Coronary artery (tissue), 2 donors: ENCODE measurements around the gene TTC28.
"Not testable (repeated sequence)": the region's sequence is repeated elsewhere in the genome, so short reads cannot be mapped to it uniquely, and the experiment has no call there.

Experiments used
- DNase-seq: peaks from one replicate; pipeline ENCODE4 v3.0.0-alpha.2; 2017; ENCODE audit warnings: low spot score
- H3K27ac ChIP-seq, 2 donors: fragments of 200-600 bp; sonication (generic); one replicate each; pipeline ENCODE4 v1.5.1; 2016 to 2019
- H3K4me3 ChIP-seq: fragments of 200-600 bp; sonication (generic); 2 replicates; pipeline ENCODE4 v1.5.1; 2016; ENCODE audit warnings: mild to moderate bottlenecking, moderate library complexity
- TF ChIP-seq, protein P1 (sequence below): fragments of 200-600 bp; sonication (generic); IDR thresholded peaks from one replicate; pipeline ENCODE4 v1.5.1; 2019; ENCODE audit warnings: antibody characterized with exemption

The TTC28 gene

DNA sequence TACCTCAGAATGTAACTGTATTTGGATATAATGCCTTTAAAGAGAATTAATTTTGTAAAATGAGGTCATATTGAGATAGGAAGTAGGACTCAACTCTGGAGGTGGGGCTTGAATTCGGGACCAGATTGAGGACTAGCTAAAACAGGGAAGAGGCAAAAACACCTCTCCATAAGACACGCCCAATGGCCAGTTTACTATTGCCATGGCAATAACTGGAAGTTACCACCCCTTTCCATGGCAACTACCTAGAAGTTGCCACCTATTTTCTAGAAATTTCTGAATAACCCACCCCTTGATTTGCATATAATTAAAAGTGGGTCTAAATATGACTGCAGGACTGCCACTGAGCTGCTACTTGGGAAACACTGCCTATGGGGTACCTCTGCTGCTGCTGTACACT, 206.4 kb downstream of the TTC28 start:
- no peak for DNase-seq
- TF ChIP-seq, protein P1, sequence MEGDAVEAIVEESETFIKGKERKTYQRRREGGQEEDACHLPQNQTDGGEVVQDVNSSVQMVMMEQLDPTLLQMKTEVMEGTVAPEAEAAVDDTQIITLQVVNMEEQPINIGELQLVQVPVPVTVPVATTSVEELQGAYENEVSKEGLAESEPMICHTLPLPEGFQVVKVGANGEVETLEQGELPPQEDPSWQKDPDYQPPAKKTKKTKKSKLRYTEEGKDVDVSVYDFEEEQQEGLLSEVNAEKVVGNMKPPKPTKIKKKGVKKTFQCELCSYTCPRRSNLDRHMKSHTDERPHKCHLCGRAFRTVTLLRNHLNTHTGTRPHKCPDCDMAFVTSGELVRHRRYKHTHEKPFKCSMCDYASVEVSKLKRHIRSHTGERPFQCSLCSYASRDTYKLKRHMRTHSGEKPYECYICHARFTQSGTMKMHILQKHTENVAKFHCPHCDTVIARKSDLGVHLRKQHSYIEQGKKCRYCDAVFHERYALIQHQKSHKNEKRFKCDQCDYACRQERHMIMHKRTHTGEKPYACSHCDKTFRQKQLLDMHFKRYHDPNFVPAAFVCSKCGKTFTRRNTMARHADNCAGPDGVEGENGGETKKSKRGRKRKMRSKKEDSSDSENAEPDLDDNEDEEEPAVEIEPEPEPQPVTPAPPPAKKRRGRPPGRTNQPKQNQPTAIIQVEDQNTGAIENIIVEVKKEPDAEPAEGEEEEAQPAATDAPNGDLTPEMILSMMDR: no peak
- Histone ChIP-seq H3K27ac (no peak overlapping the region), H3K4me3 (no peak overlapping the region)

DNA sequence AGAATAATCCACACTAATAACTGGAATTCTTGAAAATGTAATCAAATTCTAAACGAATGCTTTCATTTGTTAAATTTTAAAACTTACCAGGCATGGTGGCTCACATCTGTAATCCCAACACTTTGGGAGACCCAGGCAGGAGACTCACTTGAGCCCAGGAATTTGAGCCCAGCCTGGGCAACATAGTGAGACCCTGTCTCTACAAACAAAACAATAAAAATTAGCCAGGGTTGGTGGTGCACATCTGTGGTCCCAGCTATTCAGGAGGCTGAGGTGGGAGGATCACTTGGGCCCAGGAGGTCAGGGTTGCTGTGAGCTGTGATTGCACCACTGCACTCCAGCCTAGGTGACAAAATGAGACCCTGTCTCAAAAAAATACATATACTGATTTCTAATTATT, 212.6 kb downstream of the TTC28 start:
- not testable (repeated sequence) for H3K27ac ChIP-seq, DNase-seq, H3K4me3 ChIP-seq

DNA sequence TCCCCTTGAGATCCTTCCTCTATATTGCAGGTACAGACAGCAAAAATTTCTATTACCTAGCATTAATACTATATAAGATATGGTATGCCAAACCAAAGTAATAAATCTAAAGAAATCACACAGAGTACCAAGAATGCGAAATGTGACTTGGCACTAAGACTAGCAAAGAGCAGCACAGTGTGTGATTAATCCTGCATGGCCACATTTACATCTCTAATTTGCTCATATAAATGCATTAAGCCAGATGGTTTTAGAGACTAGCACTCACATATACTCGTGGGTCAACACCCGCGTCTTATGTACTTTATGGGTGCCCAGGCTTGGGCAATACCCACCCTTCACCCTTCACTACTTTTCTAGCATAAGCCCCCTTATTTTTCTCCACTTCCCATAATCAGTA, 213.2 kb downstream of the TTC28 start:
- Histone ChIP-seq H3K4me3 (no peak overlapping the region), H3K27ac (no peak overlapping the region)
- no peak for DNase-seq
- TF ChIP-seq, protein P1: no peak

DNA sequence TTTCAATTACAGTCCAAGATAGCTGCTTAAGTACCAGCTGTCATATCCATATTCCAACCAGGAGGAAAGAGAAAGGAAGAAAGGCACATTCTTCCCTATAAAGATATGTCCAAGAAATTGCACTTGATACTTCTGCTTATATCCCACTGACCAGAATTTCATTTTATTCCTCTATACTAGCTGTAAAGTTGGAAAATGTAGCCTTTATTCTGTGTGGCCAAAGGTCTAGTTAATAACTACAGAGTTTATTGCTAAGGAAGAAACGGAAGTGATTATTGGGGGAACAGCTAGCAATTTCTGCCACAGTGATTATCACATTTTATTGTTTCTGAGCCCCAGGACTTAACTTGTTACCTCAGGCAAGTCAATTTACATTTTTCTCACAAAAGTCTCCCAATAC, 213.8 kb downstream of the TTC28 start:
- TF ChIP-seq, protein P1: no peak
- H3K27ac ChIP-seq: no peak overlapping the region
- no peak overlapping the region for H3K4me3 ChIP-seq
- no peak for DNase-seq

DNA sequence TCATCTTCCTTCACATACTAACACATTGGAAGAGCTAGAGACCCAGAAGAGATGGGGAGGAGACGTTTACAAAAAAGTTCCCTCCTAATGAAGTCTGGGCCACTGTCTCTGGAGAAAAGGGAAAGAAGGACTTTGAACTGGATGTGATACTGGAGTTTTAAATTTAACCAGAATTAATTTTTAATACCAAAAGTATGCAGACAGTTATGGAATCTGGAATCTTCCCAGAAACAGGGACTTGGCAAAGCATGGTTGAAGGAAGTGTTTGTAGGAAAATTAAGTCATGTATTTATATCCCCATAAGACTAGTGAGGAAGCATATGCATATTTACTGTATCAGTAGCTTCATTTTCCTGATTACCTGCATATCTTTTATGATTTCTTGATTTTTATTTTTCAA, 215.5 kb downstream of the TTC28 start:
- H3K27ac ChIP-seq: no peak overlapping the region
- TF ChIP-seq, protein P1: no peak
- H3K4me3 ChIP-seq: no peak overlapping the region
- DNase-seq: no peak

DNA sequence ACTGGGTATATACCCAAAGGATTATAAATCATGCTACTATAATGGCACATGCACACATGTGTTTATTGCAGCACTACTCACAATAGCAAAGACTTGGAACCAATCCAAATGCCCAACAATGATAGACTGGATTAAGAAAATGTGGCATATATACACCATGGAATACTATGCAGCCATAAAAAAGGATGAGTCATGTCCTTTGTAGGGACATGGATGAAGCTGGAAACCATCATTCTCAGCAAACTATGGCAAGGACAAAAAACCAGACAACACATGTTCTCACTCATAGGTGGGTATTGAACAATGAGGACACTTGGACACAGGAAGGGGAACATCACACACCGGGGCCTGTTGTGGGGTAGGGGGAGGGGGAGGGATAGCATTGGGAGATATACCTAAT, 216.2 kb downstream of the TTC28 start:
- DNase-seq, H3K4me3 ChIP-seq, H3K27ac ChIP-seq: not testable (repeated sequence)

DNA sequence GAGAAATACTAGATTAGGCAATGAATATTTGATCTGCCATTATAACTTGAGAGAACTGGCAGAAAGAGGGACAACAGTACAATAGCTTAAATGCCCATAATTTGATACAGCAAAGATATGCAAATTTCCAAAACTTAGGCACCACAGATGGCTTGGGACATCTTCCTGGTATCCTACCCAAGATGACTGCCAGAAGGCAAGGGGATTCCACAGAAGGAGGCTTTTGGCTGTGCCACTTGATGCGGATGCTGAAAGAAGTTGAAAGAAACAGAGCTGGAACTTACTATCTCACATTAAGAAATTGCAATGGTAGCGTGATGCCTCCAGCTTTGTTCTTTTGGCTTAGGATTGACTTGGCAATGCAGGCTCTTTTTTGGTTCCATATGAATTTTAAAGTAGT, 216.7 kb downstream of the TTC28 start:
- H3K27ac ChIP-seq: no peak overlapping the region

DNA sequence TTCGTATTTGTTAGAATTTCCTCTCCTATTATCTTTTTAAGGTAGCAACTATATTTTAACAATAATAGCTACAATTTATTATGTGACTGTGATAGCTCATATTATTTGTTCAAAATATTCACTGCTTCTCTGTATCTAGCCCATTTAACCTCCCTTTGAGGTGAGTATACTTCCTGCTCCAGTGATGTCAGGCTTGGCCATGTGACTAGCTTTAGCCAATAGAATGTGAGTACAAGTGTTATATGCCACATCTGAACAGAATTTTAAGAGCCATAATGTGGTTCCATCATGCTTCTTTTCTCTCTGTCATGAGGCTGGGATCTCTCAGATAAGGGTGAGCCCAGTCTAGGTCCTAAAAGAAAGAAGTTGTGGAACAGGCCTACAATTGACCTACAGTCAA, 217.6 kb downstream of the TTC28 start:
- TF ChIP-seq, protein P1: no peak

More for the DNA sequence above, 216.7 kb downstream of the TTC28 start:
- TF ChIP-seq, protein P1: no peak
- H3K4me3 ChIP-seq: no peak overlapping the region
- no peak for DNase-seq

More for the DNA sequence above, 217.6 kb downstream of the TTC28 start:
- DNase-seq: no peak
- H3K27ac ChIP-seq: no peak overlapping the region
- no peak overlapping the region for H3K4me3 ChIP-seq
